Hepatocyte (in vitro differentiated cells): ENCODE measurements around the gene INTS11.

Source experiments
- CTCF ChIP-seq: fragments of 200-600 bp; sonication (generic); IDR thresholded peaks from 2 replicates; pipeline ENCODE4 v1.5.1; 2016; ENCODE audit warnings: antibody characterized with exemption, mild to moderate bottlenecking; ENCODE audit not compliant: poor library complexity
- EZH2phosphoT487 ChIP-seq: fragments of 200-600 bp; sonication (generic); IDR thresholded peaks from one replicate; pipeline ENCODE4 v1.6.1; 2018; ENCODE audit warnings: antibody characterized with exemption, mild to moderate bottlenecking, low read depth, moderate library complexity; ENCODE audit not compliant: unreplicated experiment, severe bottlenecking

DNA sequence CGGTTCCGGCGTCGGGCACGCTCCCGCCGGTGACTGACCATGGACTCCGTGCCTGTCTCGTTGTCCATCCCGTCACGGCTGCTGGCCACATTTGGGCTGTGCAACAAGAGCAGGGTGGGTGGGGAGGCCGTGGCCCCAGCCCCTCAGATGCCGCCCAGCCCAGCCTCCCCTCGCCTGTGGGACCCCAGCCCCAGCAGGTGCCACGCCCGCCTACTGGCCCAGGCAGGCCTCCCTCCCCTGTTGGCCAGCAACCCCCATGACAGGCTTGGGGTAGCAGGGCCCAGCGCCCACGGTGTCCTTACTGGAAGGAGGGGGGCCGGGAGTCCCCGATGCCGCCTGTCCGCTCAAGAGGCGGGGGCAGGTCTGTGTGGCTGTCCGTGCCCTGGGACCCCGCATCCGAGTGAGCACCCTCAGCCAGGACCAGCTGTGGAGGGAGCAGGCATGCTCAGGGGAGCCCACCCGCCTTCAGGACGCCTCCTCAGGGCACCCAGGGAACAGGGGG lies 17.7 kb upstream of the INTS11 start:
- no peak for TF ChIP-seq CTCF
- no peak for TF ChIP-seq EZH2phosphoT487
